Measurements from ENCODE around the gene SHB. TPM values are rescaled to one million over a fixed set of nuclear protein-coding genes. Genes with fewer than 3 reads are reported as not detected.

Gene SHB
- total and polyA plus RNA-seq, 11 donors, result 7.8 to 31.4 (median 21.4) TPM

DNA sequence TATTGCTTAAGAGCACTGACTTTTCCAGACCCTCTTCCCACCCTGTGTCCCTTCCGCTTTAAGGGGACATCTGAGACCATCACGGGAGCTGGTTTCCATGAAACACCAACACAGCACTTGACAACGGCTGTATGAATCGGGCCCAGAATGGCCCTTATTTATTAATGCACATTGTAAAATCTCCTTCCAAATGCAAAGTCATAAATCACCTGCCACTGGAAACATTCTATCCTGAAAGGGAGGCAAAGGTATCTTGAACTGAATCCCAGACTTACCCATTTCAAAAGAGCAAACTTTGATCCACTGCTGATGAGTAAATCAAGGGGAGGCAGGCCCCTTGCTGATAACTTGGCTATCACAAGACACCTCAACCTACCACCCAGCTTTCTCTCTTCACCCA, 37.4 kb downstream of the SHB start:
- Histone ChIP-seq H3K9me3 (no peaks in the 10 kb centered on the region), H3K27me3 (no peaks in the 10 kb centered on the region), H3K4me1 (peaks cover 0 to 53% (median 36%) of the 10 kb centered on the region in 12 donors), H3K4me3 (no peak overlapping the region), H3K27ac (peak overlapping the region in 1 of 12 donors; percentile 69), H3K36me3 (no peaks in the 10 kb centered on the region)
- DNase-seq, result no peak
- 78 to 90% (median 86%) methylated on average over 4 of the region's 4 CpGs for WGBS, 4 donors
- TF ChIP-seq POLR2A (IDR thresholded peaks at IDR 0.05), result no peak
- TF ChIP-seq, protein P1, sequence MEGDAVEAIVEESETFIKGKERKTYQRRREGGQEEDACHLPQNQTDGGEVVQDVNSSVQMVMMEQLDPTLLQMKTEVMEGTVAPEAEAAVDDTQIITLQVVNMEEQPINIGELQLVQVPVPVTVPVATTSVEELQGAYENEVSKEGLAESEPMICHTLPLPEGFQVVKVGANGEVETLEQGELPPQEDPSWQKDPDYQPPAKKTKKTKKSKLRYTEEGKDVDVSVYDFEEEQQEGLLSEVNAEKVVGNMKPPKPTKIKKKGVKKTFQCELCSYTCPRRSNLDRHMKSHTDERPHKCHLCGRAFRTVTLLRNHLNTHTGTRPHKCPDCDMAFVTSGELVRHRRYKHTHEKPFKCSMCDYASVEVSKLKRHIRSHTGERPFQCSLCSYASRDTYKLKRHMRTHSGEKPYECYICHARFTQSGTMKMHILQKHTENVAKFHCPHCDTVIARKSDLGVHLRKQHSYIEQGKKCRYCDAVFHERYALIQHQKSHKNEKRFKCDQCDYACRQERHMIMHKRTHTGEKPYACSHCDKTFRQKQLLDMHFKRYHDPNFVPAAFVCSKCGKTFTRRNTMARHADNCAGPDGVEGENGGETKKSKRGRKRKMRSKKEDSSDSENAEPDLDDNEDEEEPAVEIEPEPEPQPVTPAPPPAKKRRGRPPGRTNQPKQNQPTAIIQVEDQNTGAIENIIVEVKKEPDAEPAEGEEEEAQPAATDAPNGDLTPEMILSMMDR (IDR thresholded peaks at IDR 0.05), result no peak
- ATAC-seq, result no peak
- intact Hi-C loops (cut with DNase I), result no loop called here

DNA sequence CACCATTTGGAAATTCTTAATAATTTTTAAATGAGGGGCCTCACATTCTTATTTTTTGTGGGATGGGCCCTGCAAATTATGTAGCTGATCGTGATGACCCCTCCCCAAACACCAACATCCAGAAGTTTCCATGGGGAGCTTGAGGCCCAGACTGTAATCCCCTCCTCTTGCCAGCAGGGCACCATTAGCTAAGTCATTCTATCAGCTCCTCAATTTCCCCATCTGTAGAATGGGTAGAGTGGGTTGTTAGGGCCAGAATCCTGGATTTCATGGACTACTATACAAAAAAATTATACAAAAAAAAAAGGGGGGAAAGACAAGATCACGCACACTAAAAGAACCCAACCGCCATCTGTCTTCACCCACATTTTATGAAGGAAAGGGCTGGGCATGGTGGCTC, 38.4 kb downstream of the SHB start:
- Histone ChIP-seq H3K36me3 (no peaks in the 10 kb centered on the region), H3K9me3 (no peaks in the 10 kb centered on the region), H3K27me3 (no peaks in the 10 kb centered on the region), H3K4me1 (peaks cover 2 to 54% (median 38%) of the 10 kb centered on the region in 12 donors), H3K4me3 (no peak overlapping the region), H3K27ac (peak overlapping the region in 1 of 12 donors; percentile 34)
- ATAC-seq (no peak), DNase-seq (no peak)
- WGBS, 4 donors, result 94 to 97% (median 97%) methylated on average over 3 of the region's 3 CpGs
- intact Hi-C loops (cut with DNase I), result no loop called here
- TF ChIP-seq, protein P1 (IDR thresholded peaks at IDR 0.05), result no peak
- TF ChIP-seq POLR2A (IDR thresholded peaks at IDR 0.05), result no peak

DNA sequence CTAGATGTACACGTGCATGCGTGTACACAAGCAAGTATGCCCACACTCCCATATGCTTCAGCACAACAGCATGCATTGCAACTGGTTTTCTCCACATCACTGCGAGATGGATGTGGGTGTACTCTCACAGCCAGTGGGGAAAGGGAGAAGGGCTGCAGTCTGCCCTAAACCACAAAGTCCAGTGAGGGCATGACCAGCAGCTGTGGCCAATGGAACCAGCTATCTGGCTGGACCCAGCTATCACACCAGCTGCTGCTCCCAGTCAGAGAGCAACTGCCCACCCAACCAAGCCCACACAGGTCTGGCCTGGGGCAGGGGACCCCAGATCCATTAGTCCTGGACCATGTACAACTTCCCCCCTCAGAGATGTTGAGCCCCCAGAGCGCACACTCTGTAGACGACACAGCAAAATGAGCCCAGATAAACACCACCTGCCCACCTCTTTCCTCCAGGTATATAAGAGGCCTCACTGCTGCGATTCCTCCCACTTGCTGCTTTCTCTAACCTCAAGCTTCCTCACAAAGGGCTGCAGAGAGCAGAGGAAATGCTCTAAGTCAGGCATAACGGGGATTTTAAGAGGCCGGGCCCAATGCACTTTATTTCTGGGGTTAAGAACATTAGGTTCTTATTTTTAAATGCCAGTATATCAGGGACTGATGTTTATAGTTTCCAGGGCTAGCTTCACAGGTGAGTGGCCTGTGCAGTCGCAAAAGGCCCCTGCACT, 39.0 kb downstream of the SHB start:
- Histone ChIP-seq H3K27me3 (no peaks in the 10 kb centered on the region), H3K36me3 (no peaks in the 10 kb centered on the region), H3K27ac (no peak overlapping the region), H3K9me3 (no peaks in the 10 kb centered on the region), H3K4me3 (no peak overlapping the region), H3K4me1 (peaks cover 3 to 59% (median 43%) of the 10 kb centered on the region in 12 donors)
- DNase-seq, result no peak
- 87 to 93% (median 90%) methylated on average over 9 of the region's 9 CpGs for WGBS, 4 donors
- TF ChIP-seq, protein P1 (IDR thresholded peaks at IDR 0.05), result no peak
- no peak for TF ChIP-seq POLR2A (IDR thresholded peaks at IDR 0.05)
- intact Hi-C loops (cut with DNase I), result loop anchor here in 4 of 10 donors (5.0 kb wide), 4 partner anchors 32 to 113 kb away; partner anchors contain the start of gene SHB (in 1 of the 4)
- no peak for ATAC-seq

DNA sequence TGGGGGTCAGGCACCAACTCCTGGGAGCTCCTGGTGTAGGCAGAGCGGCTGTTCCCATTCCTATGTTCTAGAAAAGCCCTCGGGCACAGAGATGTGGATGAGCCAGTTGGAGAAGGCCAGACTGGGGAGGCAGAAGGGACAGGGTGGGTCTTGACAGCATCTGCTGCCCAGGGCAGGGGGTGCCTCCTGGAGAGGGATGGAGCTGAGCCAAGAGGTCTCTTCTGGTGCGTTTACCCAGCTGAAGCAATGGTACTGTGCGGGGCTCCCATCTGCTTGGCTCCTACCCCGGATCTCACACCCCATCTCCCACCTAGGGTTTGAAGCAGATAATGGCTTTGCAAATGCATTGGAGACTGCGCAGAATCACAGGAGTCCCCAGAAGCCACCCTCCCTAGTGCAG, 41.3 kb downstream of the SHB start:
- H3K4me3 ChIP-seq, result no peak overlapping the region
- intact Hi-C loops (cut with DNase I), result loop anchor here in 4 of 10 donors (5.0 kb wide), 4 partner anchors 35 to 110 kb away; partner anchors contain the start of gene SHB (in 1 of the 4)
- peak overlapping the region in 1 of 12 donors; percentile 83 for H3K27ac ChIP-seq
- no peaks in the 10 kb centered on the region for H3K36me3 ChIP-seq
- no peaks in the 10 kb centered on the region for H3K9me3 ChIP-seq
- DNase-seq (no peak), ATAC-seq (no peak)
- TF ChIP-seq, protein P1 (IDR thresholded peaks at IDR 0.05), result no peak
- TF ChIP-seq POLR2A (IDR thresholded peaks at IDR 0.05), result no peak
- WGBS, 4 donors, result 88 to 92% (median 91%) methylated on average over 6 of the region's 6 CpGs
- peaks cover 3 to 72% (median 60%) of the 10 kb centered on the region in 12 donors for H3K4me1 ChIP-seq
- no peaks in the 10 kb centered on the region for H3K27me3 ChIP-seq
